Measurements from ENCODE around the gene KCNAB1.
"Not testable (repeated sequence)": the region's sequence is repeated elsewhere in the genome, so short reads cannot be mapped to it uniquely, and the experiment has no call there.

KCNAB1 gene

GRCh38 chr3:156209631-156210335 lies 89.4 kb downstream of the KCNAB1 start:
- no peak overlapping the region for H3K9ac ChIP-seq (ENCODE audit: low read depth, low read length)
- no peaks in the 10 kb centered on the region for H3K9me3 ChIP-seq (ENCODE audit: control insufficient read depth, insufficient read depth, low read length)
- no peaks in the 10 kb centered on the region for H3K36me3 ChIP-seq (ENCODE audit: insufficient read depth, low read length)
- H3K4me1 ChIP-seq (ENCODE audit: insufficient read depth, low read length) = no peaks in the 10 kb centered on the region

DNA sequence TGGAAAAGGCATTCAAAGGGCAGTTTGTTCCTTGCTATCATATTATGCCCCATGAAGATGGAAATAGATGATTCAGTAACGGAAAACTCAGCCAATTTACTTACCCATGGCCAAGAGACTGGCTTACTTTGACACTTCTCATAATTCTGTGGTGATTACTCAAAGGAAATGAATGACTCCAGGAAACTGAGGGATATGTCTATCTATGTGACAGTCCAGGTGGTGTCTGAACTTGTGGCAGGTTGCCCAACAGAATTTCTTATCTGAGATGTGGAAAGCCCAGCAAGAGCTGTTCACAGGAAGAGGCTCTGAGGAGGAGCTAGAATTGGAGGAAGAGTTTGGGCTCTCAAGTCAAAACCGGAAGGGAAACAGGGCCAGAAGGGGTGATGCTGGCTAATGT lies 91.2 kb downstream of the KCNAB1 start:
- H3K4me1 ChIP-seq (ENCODE audit: insufficient read depth, low read length) = no peaks in the 10 kb centered on the region

GRCh38 chr3:156214676-156215075 lies 94.3 kb downstream of the KCNAB1 start:
- no peak overlapping the region for H3K9ac ChIP-seq (ENCODE audit: low read depth, low read length)

More for the DNA sequence above, 91.2 kb downstream of the KCNAB1 start:
- Histone ChIP-seq H3K9me3 (ENCODE audit: control insufficient read depth, insufficient read depth, low read length) (no peaks in the 10 kb centered on the region), H3K9ac (ENCODE audit: low read depth, low read length) (no peak overlapping the region), H3K36me3 (ENCODE audit: insufficient read depth, low read length) (no peaks in the 10 kb centered on the region)

GRCh38 chr3:156215751-156216150 lies 95.4 kb downstream of the KCNAB1 start:
- Histone ChIP-seq H3K4me1 (ENCODE audit: insufficient read depth, low read length) (0 out of 2 replicates have a peak, but pooled peaks cover 4% of the 10 kb centered on the region), H3K36me3 (ENCODE audit: insufficient read depth, low read length) (no peaks in the 10 kb centered on the region), H3K9ac (ENCODE audit: low read depth, low read length) (no peak overlapping the region), H3K9me3 (ENCODE audit: control insufficient read depth, insufficient read depth, low read length) (no peaks in the 10 kb centered on the region)

More at GRCh38 chr3:156214676-156215075, 94.3 kb downstream of the KCNAB1 start:
- H3K36me3 ChIP-seq (ENCODE audit: insufficient read depth, low read length) = no peaks in the 10 kb centered on the region
- no peaks in the 10 kb centered on the region for H3K9me3 ChIP-seq (ENCODE audit: control insufficient read depth, insufficient read depth, low read length)
- H3K4me1 ChIP-seq (ENCODE audit: insufficient read depth, low read length) = 0 out of 2 replicates have a peak, but pooled peaks cover 4% of the 10 kb centered on the region

- no peaks in the 10 kb centered on the region for H3K9me3 ChIP-seq (ENCODE audit: control insufficient read depth, insufficient read depth, low read length)
- H3K4me1 ChIP-seq (ENCODE audit: insufficient read depth, low read length) = 0 out of 2 replicates have a peak, but pooled peaks cover 4% of the 10 kb centered on the region
- H3K36me3 ChIP-seq (ENCODE audit: insufficient read depth, low read length) = no peaks in the 10 kb centered on the region
- no peak overlapping the region for H3K9ac ChIP-seq (ENCODE audit: low read depth, low read length)
Measured at GRCh38 chr3:156216216-156216615, 95.8 kb downstream of the KCNAB1 start.

- 0 out of 2 replicates have a peak, but pooled peaks cover 4% of the 10 kb centered on the region for H3K4me1 ChIP-seq (ENCODE audit: insufficient read depth, low read length)
- no peaks in the 10 kb centered on the region for H3K9me3 ChIP-seq (ENCODE audit: control insufficient read depth, insufficient read depth, low read length)
- no peak overlapping the region for H3K9ac ChIP-seq (ENCODE audit: low read depth, low read length)
- no peaks in the 10 kb centered on the region for H3K36me3 ChIP-seq (ENCODE audit: insufficient read depth, low read length)
Measured at GRCh38 chr3:156216852-156217251, 96.5 kb downstream of the KCNAB1 start.

DNA sequence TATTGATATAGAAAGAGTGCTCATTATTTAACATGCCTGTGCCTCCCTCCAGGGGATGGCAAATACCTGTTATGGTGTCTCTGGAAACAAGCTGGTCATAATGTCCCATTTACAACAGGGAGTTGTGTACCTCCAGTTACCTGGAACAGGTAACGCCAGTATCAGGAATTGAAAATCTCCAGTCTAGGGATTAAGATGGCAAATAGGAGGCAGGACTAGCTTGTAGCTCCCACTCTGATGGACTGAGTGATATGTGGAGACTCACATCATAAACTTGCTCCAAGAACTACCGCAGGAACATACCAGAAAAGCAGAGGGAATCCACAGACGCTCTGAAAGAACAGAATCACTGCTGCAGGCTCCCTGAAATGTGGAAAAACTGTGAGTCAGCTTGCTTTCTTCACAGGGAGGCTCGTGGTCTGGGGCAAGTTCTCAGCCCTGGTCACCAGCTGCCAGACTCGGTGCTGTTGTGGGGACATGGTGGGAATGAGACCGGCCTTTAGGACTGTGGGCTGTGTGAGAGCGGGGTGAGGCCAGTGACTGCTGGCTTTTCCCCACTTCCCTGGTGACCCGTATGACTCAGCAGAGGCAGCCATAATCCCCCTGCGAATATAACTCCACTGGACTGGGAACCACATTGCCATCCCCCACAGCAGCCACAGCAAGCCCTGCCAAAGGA lies 97.4 kb downstream of the KCNAB1 start:
- no peaks in the 10 kb centered on the region for H3K36me3 ChIP-seq (ENCODE audit: insufficient read depth, low read length)
- H3K9ac ChIP-seq (ENCODE audit: low read depth, low read length) = no peak overlapping the region
- H3K9me3 ChIP-seq (ENCODE audit: control insufficient read depth, insufficient read depth, low read length) = no peaks in the 10 kb centered on the region
- H3K4me1 ChIP-seq (ENCODE audit: insufficient read depth, low read length) = 0 out of 2 replicates have a peak, but pooled peaks cover 4% of the 10 kb centered on the region

- Histone ChIP-seq H3K4me1 (ENCODE audit: insufficient read depth, low read length) (0 out of 2 replicates have a peak, but pooled peaks cover 4% of the 10 kb centered on the region), H3K36me3 (ENCODE audit: insufficient read depth, low read length) (no peaks in the 10 kb centered on the region), H3K9me3 (ENCODE audit: control insufficient read depth, insufficient read depth, low read length) (no peaks in the 10 kb centered on the region), H3K9ac (ENCODE audit: low read depth, low read length) (no peak overlapping the region)
Measured at GRCh38 chr3:156218353-156218744, 98.0 kb downstream of the KCNAB1 start.

DNA sequence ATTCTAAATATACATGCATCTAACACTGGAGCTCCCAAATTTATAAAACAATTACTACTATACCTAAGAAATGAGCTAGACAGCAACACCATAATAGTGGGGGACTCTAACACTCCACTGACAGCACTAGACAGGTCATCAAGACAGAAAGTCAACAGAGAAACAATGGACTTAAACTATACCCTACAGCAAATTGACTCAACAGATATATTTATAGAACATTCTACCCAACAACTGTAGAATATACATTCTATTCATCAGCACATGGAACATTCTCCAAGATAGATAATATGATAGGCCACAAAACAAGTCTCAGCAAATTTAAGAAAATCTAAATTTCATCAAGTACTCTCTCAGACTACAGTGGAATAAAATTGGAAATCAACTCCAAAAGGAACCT lies 102.0 kb downstream of the KCNAB1 start:
- H3K36me3 ChIP-seq (ENCODE audit: insufficient read depth, low read length); H3K4me1 ChIP-seq (ENCODE audit: insufficient read depth, low read length); H3K9ac ChIP-seq (ENCODE audit: low read depth, low read length); H3K9me3 ChIP-seq (ENCODE audit: control insufficient read depth, insufficient read depth, low read length): not testable (repeated sequence)

DNA sequence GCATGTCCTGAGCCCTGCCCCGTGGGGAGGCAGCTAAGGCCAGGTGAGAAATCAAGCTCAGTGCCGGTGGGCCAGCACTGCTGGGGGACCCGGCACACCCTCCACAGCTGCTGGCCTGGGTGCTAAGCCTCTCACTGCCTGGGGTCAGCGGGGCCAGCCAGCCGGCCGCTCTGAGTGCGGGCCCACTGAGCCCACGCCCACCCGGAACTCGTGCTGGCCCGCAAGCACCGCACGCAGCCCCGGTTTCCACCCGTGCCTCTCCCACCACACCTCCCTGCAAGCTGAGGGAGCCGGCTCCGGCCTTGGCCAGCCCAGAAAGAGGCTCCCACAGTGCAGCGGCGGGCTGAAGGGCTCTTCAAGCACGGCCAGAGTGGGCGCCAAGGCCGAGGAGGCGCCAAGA lies 103.7 kb downstream of the KCNAB1 start:
- H3K36me3 ChIP-seq (ENCODE audit: insufficient read depth, low read length); H3K4me1 ChIP-seq (ENCODE audit: insufficient read depth, low read length); H3K9me3 ChIP-seq (ENCODE audit: control insufficient read depth, insufficient read depth, low read length); H3K9ac ChIP-seq (ENCODE audit: low read depth, low read length): not testable (repeated sequence)

DNA sequence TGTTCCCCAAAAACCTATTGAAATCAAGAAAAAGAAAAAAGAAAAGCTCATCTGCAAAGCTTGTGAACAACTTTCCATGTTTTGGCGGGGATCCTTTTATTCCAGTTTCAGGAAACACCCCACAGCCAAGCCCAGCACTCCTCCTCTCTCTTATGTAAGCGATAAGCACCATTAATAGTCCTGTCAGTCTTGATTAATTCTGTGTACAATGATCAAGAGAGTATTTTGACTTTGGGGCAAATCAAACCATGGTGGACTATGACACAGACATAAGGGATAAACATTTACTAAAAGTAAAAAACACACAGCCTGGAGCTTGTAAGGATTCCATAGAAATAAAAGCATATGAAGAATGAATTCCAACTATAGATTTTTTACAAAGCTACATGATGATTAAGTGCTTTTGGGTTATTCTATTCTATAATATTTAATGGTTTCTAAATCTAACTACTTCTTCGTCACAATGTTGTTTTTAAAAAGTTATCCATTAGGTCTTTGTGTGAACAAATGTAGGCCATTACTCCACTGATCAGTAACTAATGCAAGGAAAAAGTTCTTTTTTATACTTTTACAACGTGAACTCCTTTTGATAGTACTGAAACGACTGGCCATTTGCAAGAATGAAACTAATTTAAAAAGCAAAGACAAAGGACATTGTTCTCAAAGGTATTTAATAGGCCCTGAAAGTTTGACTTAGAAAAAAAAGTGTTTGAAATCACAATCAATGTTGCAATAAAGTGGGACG lies 106.5 kb downstream of the KCNAB1 start:
- no peaks in the 10 kb centered on the region for H3K36me3 ChIP-seq (ENCODE audit: insufficient read depth, low read length)
- H3K9ac ChIP-seq (ENCODE audit: low read depth, low read length) = no peak overlapping the region
- no peaks in the 10 kb centered on the region for H3K9me3 ChIP-seq (ENCODE audit: control insufficient read depth, insufficient read depth, low read length)
- no peaks in the 10 kb centered on the region for H3K4me1 ChIP-seq (ENCODE audit: insufficient read depth, low read length)

DNA sequence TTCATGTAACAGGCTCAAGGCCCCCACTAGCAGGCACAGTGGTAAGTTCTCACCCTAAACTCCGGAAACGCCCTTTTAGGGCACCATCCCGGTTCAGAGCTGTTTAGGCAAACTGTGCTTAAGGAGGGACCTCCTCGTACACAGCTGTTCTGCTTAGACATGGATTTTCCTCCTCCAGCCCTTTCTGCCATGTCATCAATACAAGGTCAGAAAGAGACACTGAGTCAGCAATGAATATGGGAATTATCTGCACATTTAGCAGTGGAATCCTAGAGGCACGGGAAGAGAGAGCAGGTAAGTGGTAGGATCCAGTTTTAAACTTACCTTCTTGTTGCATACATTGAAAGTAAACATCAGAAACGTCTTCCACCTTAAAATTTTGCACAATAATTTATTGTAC lies 107.3 kb downstream of the KCNAB1 start:
- Histone ChIP-seq H3K9me3 (ENCODE audit: control insufficient read depth, insufficient read depth, low read length) (no peaks in the 10 kb centered on the region), H3K36me3 (ENCODE audit: insufficient read depth, low read length) (no peaks in the 10 kb centered on the region), H3K4me1 (ENCODE audit: insufficient read depth, low read length) (no peaks in the 10 kb centered on the region), H3K9ac (ENCODE audit: low read depth, low read length) (no peak overlapping the region)

GRCh38 chr3:156230278-156230900 lies 110.0 kb downstream of the KCNAB1 start:
- H3K4me1 ChIP-seq (ENCODE audit: insufficient read depth, low read length) = no peaks in the 10 kb centered on the region

DNA sequence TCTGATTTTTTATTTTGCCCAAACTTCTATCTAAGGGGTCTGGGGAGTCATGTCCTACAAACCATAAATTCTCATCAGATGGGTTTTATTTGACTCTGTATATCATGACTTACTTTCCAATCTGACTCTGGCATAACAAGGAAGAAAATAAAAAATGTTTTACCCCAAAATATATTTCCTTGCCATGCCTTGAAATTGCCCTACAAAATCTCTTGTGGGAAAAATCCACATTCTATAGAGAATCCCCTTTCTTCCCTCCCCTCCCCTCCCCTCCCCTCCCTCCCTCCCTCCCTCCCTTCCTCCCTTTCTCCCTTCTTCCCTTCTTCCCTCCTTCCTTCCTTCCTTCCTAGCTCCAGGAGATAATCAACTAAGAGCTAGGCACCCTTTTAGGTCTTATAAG lies 110.8 kb downstream of the KCNAB1 start:
- H3K9me3 ChIP-seq (ENCODE audit: control insufficient read depth, insufficient read depth, low read length); H3K9ac ChIP-seq (ENCODE audit: low read depth, low read length); H3K36me3 ChIP-seq (ENCODE audit: insufficient read depth, low read length): not testable (repeated sequence)

More at GRCh38 chr3:156230278-156230900, 110.0 kb downstream of the KCNAB1 start:
- no peaks in the 10 kb centered on the region for H3K9me3 ChIP-seq (ENCODE audit: control insufficient read depth, insufficient read depth, low read length)
- H3K36me3 ChIP-seq (ENCODE audit: insufficient read depth, low read length) = no peaks in the 10 kb centered on the region
- no peak overlapping the region for H3K9ac ChIP-seq (ENCODE audit: low read depth, low read length)

More for the DNA sequence above, 110.8 kb downstream of the KCNAB1 start:
- H3K4me1 ChIP-seq (ENCODE audit: insufficient read depth, low read length) = not testable (repeated sequence)
